Umbilical cord (tissue), 2 donors: ENCODE results near the gene HCN3. TPM values are rescaled to one million over a fixed set of nuclear protein-coding genes. Genes with fewer than 3 reads are reported as not detected.

Experiments used
- DNase-seq: peaks from one replicate; pipeline ENCODE4 v3.0.0-alpha.2; 2015; ENCODE audit warnings: low spot score
- total RNA-seq: library from RNA; depleted of rRNA; stranded (reverse); fragments of >200 nt; gene quantifications from one replicate; pipeline ENCODE4 v1.2.3, GENCODE V29; 2014; ENCODE audit warnings: low replicate concordance; ENCODE audit not compliant: insufficient read depth

Gene HCN3
- total RNA-seq, 1 donor from 2014 or later = 5.1 TPM

DNA sequence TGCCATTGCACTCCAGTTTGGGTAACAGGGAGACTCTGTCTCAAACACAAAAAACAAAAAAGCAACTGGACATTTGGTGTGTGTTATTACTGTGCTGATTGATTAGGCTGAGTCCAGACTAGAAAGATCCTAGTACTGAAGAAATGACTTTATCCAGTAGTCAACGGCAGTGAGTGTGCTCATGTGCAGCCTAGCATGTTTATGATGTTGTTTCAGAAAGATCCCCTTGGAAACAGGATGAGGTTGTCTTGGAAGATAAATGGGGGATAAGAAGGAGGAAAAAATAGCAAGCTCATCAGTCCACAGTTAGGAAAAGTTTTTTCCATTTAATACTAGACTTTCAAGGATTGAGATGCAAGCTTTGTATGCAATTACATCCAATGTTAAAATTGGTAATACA is 57.7 kb downstream of the HCN3 start:
- DNase-seq = peak; percentile 26

Other genes with a start within 250 kb of the HCN3 start
- not detected for gene DCST2, start 243.7 kb upstream of the HCN3 start, total RNA-seq
- not detected for gene DCST1, start 243.6 kb upstream of the HCN3 start, total RNA-seq
- gene ADAM15, start 226.1 kb upstream of the HCN3 start, total RNA-seq = 35.6 TPM
- gene EFNA4, start 213.7 kb upstream of the HCN3 start, total RNA-seq = 9.9 TPM
- 0.72 TPM for gene EFNA3, start 198.6 kb upstream of the HCN3 start, total RNA-seq
- gene EFNA1, start 149.6 kb upstream of the HCN3 start, total RNA-seq = 3.1 TPM
- 22.9 TPM for gene SLC50A1, start 141.6 kb upstream of the HCN3 start, total RNA-seq
- not detected for gene DPM3, start 136.9 kb upstream of the HCN3 start, total RNA-seq
- gene KRTCAP2, start 104.2 kb upstream of the HCN3 start, total RNA-seq = 45.5 TPM
- 1.9 TPM for gene TRIM46, start 103.6 kb upstream of the HCN3 start, total RNA-seq
- 58.3 TPM for gene THBS3, start 69.6 kb upstream of the HCN3 start, total RNA-seq
- 17.3 TPM for gene MTX1, start 68.8 kb upstream of the HCN3 start, total RNA-seq
- 1.2 TPM for gene ENTREP3, start 22.0 kb upstream of the HCN3 start, total RNA-seq
- 12.3 TPM for gene SCAMP3, start 15.1 kb upstream of the HCN3 start, total RNA-seq
- gene CLK2, start 4.0 kb upstream of the HCN3 start, total RNA-seq = 31.8 TPM
- not detected for gene PKLR, start 24.0 kb downstream of the HCN3 start, total RNA-seq
- 46.9 TPM for gene FDPS, start 31.4 kb downstream of the HCN3 start, total RNA-seq
- 17.1 TPM for gene RUSC1, start 43.4 kb downstream of the HCN3 start, total RNA-seq